Central memory CD4-positive, alpha-beta T cell (primary cell): ENCODE data around the gene THBS2.
"Not testable (repeated sequence)": the region's sequence is repeated elsewhere in the genome, so short reads cannot be mapped to it uniquely, and the experiment has no call there.

Experiments
- DNase-seq: peaks from one replicate; pipeline ENCODE4 v3.0.0; 2022

Gene THBS2

DNA sequence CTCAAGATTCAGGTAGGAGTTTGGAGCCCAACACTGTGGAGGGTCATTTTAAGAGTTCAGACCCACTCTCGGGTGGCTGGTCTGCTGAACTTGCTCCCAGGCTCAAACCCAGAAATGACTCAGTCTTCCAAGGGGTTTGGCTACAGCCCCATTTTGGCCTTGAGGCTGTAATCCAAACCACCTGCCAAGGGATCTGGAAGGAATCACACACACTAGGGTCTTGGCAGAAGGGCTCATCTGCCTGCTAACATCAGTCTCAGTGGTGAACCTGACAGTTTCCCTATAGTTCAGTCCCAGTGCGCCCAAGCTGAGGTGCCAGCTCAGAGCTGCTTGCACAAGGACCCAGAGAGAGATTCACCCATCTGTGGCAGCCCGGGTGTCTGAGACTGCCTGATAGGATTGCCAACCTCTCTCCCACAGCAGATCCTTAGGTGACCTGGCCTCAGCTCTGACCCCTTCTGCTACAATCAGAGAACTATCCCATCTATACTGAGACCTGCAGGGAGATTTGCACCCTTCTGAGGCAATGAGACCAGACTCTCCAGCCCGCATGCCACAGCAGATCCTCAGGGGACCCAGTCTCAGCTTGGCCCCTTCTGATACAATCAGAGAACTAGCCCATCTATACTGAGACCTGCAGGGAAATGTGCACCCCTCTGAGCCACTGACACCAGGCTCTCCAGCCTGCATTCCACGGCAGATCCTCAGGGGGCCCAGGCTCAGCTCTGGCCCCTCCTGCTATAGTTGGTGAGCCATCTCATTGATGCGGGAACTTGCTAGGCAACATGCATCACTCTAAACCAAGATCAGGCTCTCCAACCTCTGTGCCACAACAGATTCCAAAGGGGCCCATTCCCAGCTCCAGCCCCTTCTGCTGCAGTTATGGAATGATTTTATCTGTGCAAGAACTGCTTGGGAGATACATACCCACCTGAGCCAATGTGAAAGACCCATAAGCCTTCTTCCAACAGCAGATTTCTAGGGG, 48.2 kb downstream of the THBS2 start:
- DNase-seq = no peak

GRCh38 chr6:169204167-169204566, 49.5 kb downstream of the THBS2 start:
- no peak for DNase-seq

DNA sequence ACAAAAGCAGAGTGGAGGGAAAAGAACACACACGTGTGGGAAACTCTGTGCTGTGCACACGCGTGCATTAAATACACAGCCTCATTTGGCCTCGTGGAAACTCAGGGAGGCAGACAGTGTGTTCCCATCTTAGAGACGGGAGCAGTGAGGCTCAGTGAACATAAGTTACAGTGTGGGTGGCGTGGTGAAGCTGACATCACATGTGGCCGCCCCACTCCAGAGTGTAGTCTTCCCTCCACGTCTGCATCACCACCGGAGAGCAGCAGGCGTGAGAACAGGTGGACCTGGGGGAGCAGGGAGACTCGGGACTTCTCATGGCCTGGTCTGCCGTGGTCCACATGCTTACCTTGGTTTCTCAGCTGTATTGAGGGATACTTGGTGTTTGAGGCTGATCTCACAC, 51.7 kb downstream of the THBS2 start:
- DNase-seq = no peak

- DNase-seq = no peak
Measured at GRCh38 chr6:169200893-169201514, 52.6 kb downstream of the THBS2 start.

GRCh38 chr6:169199625-169200335, 53.9 kb downstream of the THBS2 start:
- DNase-seq = no peak

- no peak for DNase-seq
Measured at GRCh38 chr6:169198885-169199284, 54.8 kb downstream of the THBS2 start.

- not testable (repeated sequence) for DNase-seq
Measured at GRCh38 chr6:169197929-169198328, 55.7 kb downstream of the THBS2 start.

- not testable (repeated sequence) for DNase-seq
Measured at GRCh38 chr6:169196279-169196678, 57.4 kb downstream of the THBS2 start.

DNA sequence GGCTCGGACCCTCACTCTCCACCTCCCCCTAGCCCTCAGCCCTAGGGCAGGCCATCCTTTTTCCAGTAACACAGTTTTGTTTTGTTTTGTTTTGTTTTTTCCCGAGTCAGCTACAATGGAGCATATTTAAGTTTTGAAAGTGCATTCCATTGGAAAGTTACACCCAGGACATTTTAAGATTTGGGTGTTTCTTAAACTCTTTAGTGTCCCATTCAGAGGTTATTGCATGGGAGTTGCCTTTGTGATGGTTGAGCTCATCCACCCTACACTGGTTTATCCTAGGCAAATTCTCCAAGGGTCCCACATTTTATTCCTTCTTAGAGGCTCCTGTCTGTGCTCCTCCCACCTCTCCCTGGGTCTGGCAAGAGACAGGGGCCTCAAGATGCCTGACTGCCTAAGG, 58.9 kb downstream of the THBS2 start:
- DNase-seq = no peak

DNA sequence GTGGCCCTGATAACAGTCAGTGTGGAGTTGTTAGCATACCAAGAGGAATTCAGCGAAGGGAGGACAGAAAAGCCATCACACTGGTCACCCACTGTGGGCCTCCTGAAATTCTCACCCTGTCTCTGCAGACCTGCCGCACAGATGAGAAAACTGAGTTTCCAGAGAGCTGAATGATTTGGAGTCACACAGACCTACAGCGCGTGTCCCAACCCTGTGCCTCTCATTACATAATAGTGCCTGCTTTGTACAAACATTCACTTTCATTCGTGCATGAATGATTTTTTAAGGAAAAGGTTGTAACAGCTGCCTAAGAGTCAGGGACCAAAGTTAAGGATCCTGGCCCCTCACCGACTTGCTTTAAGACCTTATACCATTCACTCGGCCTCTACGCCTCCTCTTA, 62.7 kb downstream of the THBS2 start:
- no peak for DNase-seq

DNA sequence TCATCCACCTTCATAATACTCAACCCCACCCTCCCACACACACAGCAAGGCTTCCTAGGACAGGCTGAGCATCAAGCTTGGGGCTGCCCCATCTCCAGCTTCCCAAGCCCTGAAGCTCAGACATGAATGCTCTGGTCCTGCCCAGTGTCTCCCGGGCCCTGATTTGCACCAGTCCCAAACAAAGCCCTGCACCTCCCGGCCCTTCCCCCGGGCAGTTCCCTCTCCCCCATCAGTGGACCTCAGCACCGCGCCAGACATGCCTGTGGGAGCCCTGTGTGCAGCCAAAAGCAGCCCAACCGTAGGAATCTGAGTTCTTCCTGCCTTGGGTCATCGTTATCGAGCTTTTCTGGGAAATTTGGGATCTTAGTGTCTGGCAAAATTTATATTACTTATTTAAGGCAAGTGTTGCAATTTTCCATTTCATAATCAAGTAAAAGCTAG, 63.5 kb downstream of the THBS2 start:
- DNase-seq = no peak

DNA sequence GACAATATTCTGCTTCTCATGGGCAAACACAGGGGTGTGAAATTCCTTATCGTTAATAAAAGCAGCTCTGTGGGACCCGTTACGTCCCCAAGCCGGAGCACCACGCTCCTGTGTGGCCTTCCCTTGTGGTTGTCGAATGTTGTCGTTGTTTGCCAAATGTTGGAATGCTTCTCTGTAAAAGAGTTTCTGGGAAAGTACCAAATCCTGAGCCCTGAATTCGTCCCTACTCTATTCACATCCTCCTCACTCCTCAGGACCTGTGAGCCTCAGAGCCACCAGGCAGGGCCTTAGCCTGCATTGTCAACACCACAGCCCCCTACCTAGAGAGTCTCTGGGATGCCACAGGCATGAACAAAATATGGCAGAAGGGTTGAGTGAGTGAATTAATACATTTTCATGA, 64.0 kb downstream of the THBS2 start:
- DNase-seq = no peak

GRCh38 chr6:169189182-169189581, 64.5 kb downstream of the THBS2 start:
- DNase-seq = no peak

- no peak for DNase-seq
Measured at GRCh38 chr6:169188475-169188874, 65.2 kb downstream of the THBS2 start.

DNA sequence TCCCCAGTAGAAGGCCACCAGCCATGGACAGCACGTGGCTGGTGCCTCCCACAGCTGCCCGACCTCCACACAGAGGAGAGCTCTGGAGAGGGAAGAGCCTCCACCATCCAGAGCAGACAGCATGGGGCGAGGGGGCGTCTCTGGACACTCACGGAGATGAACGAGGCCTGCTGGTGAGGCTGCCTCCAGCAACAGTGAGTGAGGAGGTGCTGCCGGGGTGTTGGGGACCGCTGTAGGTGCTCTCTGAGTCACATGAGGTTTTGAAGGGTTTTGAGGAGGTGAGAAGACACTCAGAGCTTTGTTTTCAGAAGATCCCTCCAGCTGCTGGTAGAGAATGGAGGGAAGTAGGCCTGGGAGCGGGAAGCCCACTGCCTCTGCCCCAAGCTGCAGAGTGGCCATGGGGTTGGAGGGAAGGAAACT, 65.6 kb downstream of the THBS2 start:
- DNase-seq = no peak

GRCh38 chr6:169186496-169187169, 67.0 kb downstream of the THBS2 start:
- DNase-seq = no peak

DNA sequence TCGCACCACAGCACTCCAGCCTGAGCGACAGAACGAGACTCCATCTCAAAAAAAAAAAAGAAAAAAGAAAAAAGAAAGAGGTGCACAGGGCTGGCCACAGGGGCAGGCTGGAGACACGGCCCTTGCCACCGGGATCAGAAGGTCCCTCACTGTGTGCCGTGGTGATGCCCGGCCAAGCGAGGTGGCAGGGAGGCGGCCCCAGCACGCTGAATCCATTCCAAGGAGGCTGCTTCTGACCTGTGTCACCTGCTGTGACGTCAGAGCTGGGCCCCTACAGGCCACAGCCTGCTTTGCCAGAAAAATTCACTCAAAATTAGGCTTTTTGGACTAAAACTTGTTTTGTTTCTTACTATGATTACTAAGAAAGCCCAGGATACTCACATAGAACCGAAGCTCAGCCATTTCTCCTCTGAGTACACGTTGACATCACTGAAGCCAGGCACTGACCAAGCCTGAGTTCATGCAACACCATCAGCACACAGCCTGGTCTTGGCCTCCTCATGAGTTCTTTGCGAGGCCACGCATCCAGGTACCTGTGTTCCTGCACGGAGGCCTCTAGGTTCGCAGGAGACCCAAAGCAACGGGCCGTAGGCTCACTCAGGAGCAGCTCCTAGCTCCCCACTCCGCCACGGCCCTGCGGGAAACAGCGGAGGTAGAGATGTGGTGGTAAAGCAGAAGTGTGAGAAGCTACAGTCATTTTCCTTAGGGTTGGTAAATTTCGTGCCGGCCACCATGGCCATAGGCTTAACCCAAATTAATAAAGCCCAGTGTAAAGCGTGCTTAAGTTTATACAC, 67.8 kb downstream of the THBS2 start:
- no peak for DNase-seq

- no peak for DNase-seq
Measured at GRCh38 chr6:169185011-169185521, 68.6 kb downstream of the THBS2 start.

GRCh38 chr6:169184419-169184818, 69.2 kb downstream of the THBS2 start:
- DNase-seq = no peak

DNA sequence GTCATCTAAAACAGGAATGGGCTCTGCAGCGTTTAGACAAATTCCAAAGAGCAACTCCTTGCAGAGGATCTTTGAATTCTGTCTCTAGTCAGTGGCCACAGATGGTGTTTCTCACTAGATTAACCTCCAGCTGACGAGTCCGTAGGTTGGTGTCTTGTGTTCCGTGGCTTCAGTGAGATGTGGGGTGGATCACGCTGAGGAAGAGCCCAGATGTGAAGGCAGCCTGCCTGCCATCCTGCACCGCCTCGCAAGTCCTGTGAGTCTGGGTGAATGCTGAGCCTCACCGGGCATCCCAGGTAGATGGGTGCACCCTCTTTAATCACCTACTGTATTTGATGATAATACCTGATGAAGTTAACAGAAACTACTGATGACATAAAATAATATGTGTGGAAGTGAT, 70.4 kb downstream of the THBS2 start:
- no peak for DNase-seq

GRCh38 chr6:169179831-169180230, 73.8 kb downstream of the THBS2 start:
- DNase-seq = not testable (repeated sequence)
